ENCODE data around the gene ATP5MK.
"Not testable (repeated sequence)": the region's sequence is repeated elsewhere in the genome, so short reads cannot be mapped to it uniquely, and the experiment has no call there.

Gene ATP5MK

GRCh38 chr10:103396067-103396788, at the start of gene ATP5MK, which contains the start of gene PDCD11:
Gene ATP5MK, minus strand, starts transcription at chr10:103396475. Its CDS starts 4,018 bp downstream, at chr10:103392457.
Gene PDCD11, plus strand, starts transcription at chr10:103396626. Its CDS starts 1,801 bp downstream, at chr10:103398427.
- DNase-seq, result peak; percentile 96

- DNase-seq, result no peak
Measured at GRCh38 chr10:103445366-103445765, 49.1 kb upstream of the ATP5MK start.

- no peak for DNase-seq
Measured at GRCh38 chr10:103444478-103444877, 48.2 kb upstream of the ATP5MK start.

- DNase-seq, result no peak
Measured at GRCh38 chr10:103443475-103444185, 47.4 kb upstream of the ATP5MK start.

GRCh38 chr10:103442031-103442461, 45.8 kb upstream of the ATP5MK start:
- DNase-seq, result no peak

GRCh38 chr10:103441611-103442010, 45.3 kb upstream of the ATP5MK start:
- DNase-seq, result no peak

GRCh38 chr10:103441206-103441605, 44.9 kb upstream of the ATP5MK start:
- DNase-seq, result no peak

GRCh38 chr10:103440416-103440815, 44.1 kb upstream of the ATP5MK start:
- no peak for DNase-seq

- no peak for DNase-seq
Measured at GRCh38 chr10:103439776-103440175, 43.5 kb upstream of the ATP5MK start.

GRCh38 chr10:103433858-103434257, 37.6 kb upstream of the ATP5MK start:
- no peak for DNase-seq

- no peak for DNase-seq
Measured at GRCh38 chr10:103431902-103432301, 35.6 kb upstream of the ATP5MK start.

- no peak for DNase-seq
Measured at GRCh38 chr10:103429647-103430046, 33.4 kb upstream of the ATP5MK start.

GRCh38 chr10:103428989-103429643, 32.8 kb upstream of the ATP5MK start:
- DNase-seq, result no peak

GRCh38 chr10:103427866-103428265, 31.6 kb upstream of the ATP5MK start:
- DNase-seq, result no peak

GRCh38 chr10:103423748-103424147, 27.5 kb upstream of the ATP5MK start:
- DNase-seq, result no peak

- no peak for DNase-seq
Measured at GRCh38 chr10:103419101-103419500, 22.8 kb upstream of the ATP5MK start.

- no peak for DNase-seq
Measured at GRCh38 chr10:103417601-103418000, 21.3 kb upstream of the ATP5MK start.

- not testable (repeated sequence) for DNase-seq
Measured at GRCh38 chr10:103417148-103417469, 20.8 kb upstream of the ATP5MK start.

GRCh38 chr10:103416436-103417147, 20.3 kb upstream of the ATP5MK start:
- DNase-seq, result peak; percentile 38

- no peak for DNase-seq
Measured at GRCh38 chr10:103415581-103415980, 19.3 kb upstream of the ATP5MK start.

GRCh38 chr10:103413564-103413963, 17.3 kb upstream of the ATP5MK start:
- DNase-seq, result no peak

GRCh38 chr10:103397191-103397825, 1.0 kb upstream of the ATP5MK start:
- no peak for DNase-seq

GRCh38 chr10:103396789-103397087, 463 bp upstream of the ATP5MK start:
- DNase-seq, result no peak
